Measurements from ENCODE around the gene FOXP1.

The FOXP1 gene

GRCh38 chr3:71625676-71626075 lies 42.1 kb upstream of the FOXP1 start:
- Histone ChIP-seq H3K79me2 (ENCODE audit: low read length) (no peaks in the 10 kb centered on the region), H3K27me3 (ENCODE audit: low read depth, low read length) (peaks cover 24% of the 10 kb centered on the region), H3K9ac (ENCODE audit: low read length) (no peak overlapping the region), H3K27ac (ENCODE audit: low read length) (no peak overlapping the region), H4K20me1 (ENCODE audit: insufficient read depth, low read length) (no peaks in the 10 kb centered on the region), H3K4me2 (ENCODE audit: low read length) (no peak overlapping the region), H3K36me3 (replicated peaks; ENCODE audit: low read depth, low read length) (no peaks in the 10 kb centered on the region), H3K4me3 (ENCODE audit: low read length) (no peak overlapping the region), H3K4me1 (ENCODE audit: low read length) (peaks cover 14% of the 10 kb centered on the region), H2AFZ (ENCODE audit: low read depth, low read length) (no peak overlapping the region), H3K9me3 (ENCODE audit: insufficient read depth, low read length) (no peaks in the 10 kb centered on the region)
- no peak for TF ChIP-seq CTCF (IDR thresholded peaks at IDR 0.05; ENCODE audit: low read depth, low read length)
- no peak for TF ChIP-seq EZH2phosphoT487 (IDR thresholded peaks at IDR 0.05; ENCODE audit: low read depth)

- TF ChIP-seq CTCF (IDR thresholded peaks at IDR 0.05; ENCODE audit: low read depth, low read length) (no peak), EZH2phosphoT487 (IDR thresholded peaks at IDR 0.05; ENCODE audit: low read depth) (no peak)
- Histone ChIP-seq H3K27ac (ENCODE audit: low read length) (no peak overlapping the region), H3K9me3 (ENCODE audit: insufficient read depth, low read length) (no peaks in the 10 kb centered on the region), H3K4me2 (ENCODE audit: low read length) (no peak overlapping the region), H3K4me1 (ENCODE audit: low read length) (no peaks in the 10 kb centered on the region), H3K27me3 (ENCODE audit: low read depth, low read length) (peaks cover 26% of the 10 kb centered on the region), H4K20me1 (ENCODE audit: insufficient read depth, low read length) (no peaks in the 10 kb centered on the region), H3K4me3 (ENCODE audit: low read length) (no peak overlapping the region), H3K79me2 (ENCODE audit: low read length) (no peaks in the 10 kb centered on the region), H2AFZ (ENCODE audit: low read depth, low read length) (no peak overlapping the region), H3K36me3 (replicated peaks; ENCODE audit: low read depth, low read length) (no peaks in the 10 kb centered on the region), H3K9ac (ENCODE audit: low read length) (no peak overlapping the region)
Measured at GRCh38 chr3:71621825-71622537, 38.5 kb upstream of the FOXP1 start.

- Histone ChIP-seq H3K9me3 (ENCODE audit: insufficient read depth, low read length) (no peaks in the 10 kb centered on the region), H4K20me1 (ENCODE audit: insufficient read depth, low read length) (no peaks in the 10 kb centered on the region), H3K79me2 (ENCODE audit: low read length) (no peaks in the 10 kb centered on the region), H3K9ac (ENCODE audit: low read length) (no peak overlapping the region), H2AFZ (ENCODE audit: low read depth, low read length) (no peak overlapping the region), H3K27me3 (ENCODE audit: low read depth, low read length) (peaks cover 24% of the 10 kb centered on the region), H3K4me2 (ENCODE audit: low read length) (no peak overlapping the region), H3K4me3 (ENCODE audit: low read length) (no peak overlapping the region), H3K27ac (ENCODE audit: low read length) (no peak overlapping the region), H3K4me1 (ENCODE audit: low read length) (no peaks in the 10 kb centered on the region), H3K36me3 (replicated peaks; ENCODE audit: low read depth, low read length) (no peaks in the 10 kb centered on the region)
- TF ChIP-seq CTCF (IDR thresholded peaks at IDR 0.05; ENCODE audit: low read depth, low read length) (no peak), EZH2phosphoT487 (IDR thresholded peaks at IDR 0.05; ENCODE audit: low read depth) (no peak)
Measured at GRCh38 chr3:71618538-71618937, 35.0 kb upstream of the FOXP1 start.

GRCh38 chr3:71616571-71617021 lies 33.1 kb upstream of the FOXP1 start:
- Histone ChIP-seq H3K36me3 (replicated peaks; ENCODE audit: low read depth, low read length) (no peaks in the 10 kb centered on the region), H3K27ac (ENCODE audit: low read length) (no peak overlapping the region), H3K79me2 (ENCODE audit: low read length) (no peaks in the 10 kb centered on the region), H3K9me3 (ENCODE audit: insufficient read depth, low read length) (no peaks in the 10 kb centered on the region), H3K4me3 (ENCODE audit: low read length) (no peak overlapping the region), H3K4me1 (ENCODE audit: low read length) (no peaks in the 10 kb centered on the region), H2AFZ (ENCODE audit: low read depth, low read length) (no peak overlapping the region), H4K20me1 (ENCODE audit: insufficient read depth, low read length) (no peaks in the 10 kb centered on the region), H3K27me3 (ENCODE audit: low read depth, low read length) (peaks cover 10% of the 10 kb centered on the region), H3K9ac (ENCODE audit: low read length) (no peak overlapping the region), H3K4me2 (ENCODE audit: low read length) (no peak overlapping the region)
- TF ChIP-seq EZH2phosphoT487 (IDR thresholded peaks at IDR 0.05; ENCODE audit: low read depth) (no peak), CTCF (IDR thresholded peaks at IDR 0.05; ENCODE audit: low read depth, low read length) (no peak)

All from OCI-LY3 (cell line).